IMR-90 (cell line): ENCODE data around the gene BPIFB2. TPM values are rescaled to one million over a fixed set of nuclear protein-coding genes. Genes with fewer than 3 reads are reported as not detected.

ENCODE experiments used
- ATAC-seq: fragments of 200-7000 bp; cut with Tn5 transposase; 2 replicates; pipeline ENCODE4 v1.9.1; 2020; ENCODE audit warnings: low read depth, mild to moderate bottlenecking, moderate library complexity
- BruUV-seq: library from RNA; stranded (reverse); fragments of 400-500 nt; replicated peaks from 2 replicates; lab custom pipeline; 2021; lab: Mats Ljungman, UMichigan
- CTCF ChIA-PET: fragments of 300-600 bp; formaldehyde crosslinking; extraction: SDS; loops from one replicate; lab custom pipeline; 2021; ENCODE audit warnings: antibody characterized with exemption; lab: Yijun Ruan, JAX
- POLR2A ChIA-PET: fragments of 300-600 bp; sonication (Branson Sonifier 250); formaldehyde crosslinking; loops from one replicate; lab custom pipeline; 2022; ENCODE audit warnings: antibody characterized with exemption; ENCODE audit not compliant: unreplicated experiment; lab: Charles Lee
- DNase-seq: peaks from one replicate; pipeline ENCODE4 v3.0.0; 2013
- H2AFZ ChIP-seq: replicated peaks from 2 replicates; pipeline ENCODE3; 2013; ENCODE audit warnings: low read length, mild to moderate bottlenecking; ENCODE audit not compliant: poor library complexity
- H2AK5ac ChIP-seq: 2 replicates; pipeline ENCODE4 v1.6.1; 2013; ENCODE audit warnings: low read depth, low read length, inconsistent platforms
- H2AK9ac ChIP-seq: replicated peaks from 2 replicates; pipeline ENCODE3; 2013; ENCODE audit warnings: mild to moderate bottlenecking, low read depth, low read length, moderate library complexity; ENCODE audit not compliant: poor library complexity
- H2BK120ac ChIP-seq: 2 replicates; pipeline ENCODE4 v1.6.1; 2013; ENCODE audit warnings: low read depth, low read length, inconsistent platforms
- H2BK15ac ChIP-seq: 3 replicates; pipeline ENCODE4 v1.6.1; 2013; ENCODE audit warnings: low read depth, low read length, inconsistent platforms
- H2BK20ac ChIP-seq: 2 replicates; pipeline ENCODE4 v1.6.1; 2013; ENCODE audit warnings: low read depth, mild to moderate bottlenecking, inconsistent platforms, low read length, moderate library complexity
- H2BK5ac ChIP-seq: 2 replicates; pipeline ENCODE4 v1.6.1; 2013; ENCODE audit warnings: mild to moderate bottlenecking, low read depth, low read length, inconsistent platforms; ENCODE audit not compliant: poor library complexity, severe bottlenecking
- H3K14ac ChIP-seq: replicated peaks from 2 replicates; pipeline ENCODE4 v1.6.1; 2013; ENCODE audit warnings: low read depth, low read length, inconsistent platforms
- H3K18ac ChIP-seq: 2 replicates; pipeline ENCODE4 v1.6.1; 2013; ENCODE audit warnings: low read depth, low read length, control low read depth
- H3K23ac ChIP-seq: 2 replicates; pipeline ENCODE4 v1.6.1; 2013; ENCODE audit warnings: low read depth, low read length, inconsistent platforms
- H3K27ac ChIP-seq: 2 replicates; pipeline ENCODE4 v1.5.1; 2013; ENCODE audit warnings: mild to moderate bottlenecking, control low read depth, low read length; ENCODE audit not compliant: insufficient read depth
- H3K27me3 ChIP-seq: 2 replicates; pipeline ENCODE4 v1.6.1; 2013; ENCODE audit warnings: low read length; ENCODE audit not compliant: control insufficient read depth, insufficient read depth
- H3K36me3 ChIP-seq: 2 replicates; pipeline ENCODE4 v1.6.1; 2013; ENCODE audit warnings: low read length, mixed read lengths; ENCODE audit not compliant: control insufficient read depth, insufficient read depth
- H3K4ac ChIP-seq: 2 replicates; pipeline ENCODE4 v1.6.1; 2013; ENCODE audit warnings: low read depth, low read length, inconsistent platforms
- H3K4me1 ChIP-seq: 2 replicates; pipeline ENCODE4 v1.6.1; 2013; ENCODE audit warnings: low read length, mixed read lengths; ENCODE audit not compliant: control insufficient read depth, insufficient read depth
- H3K4me2 ChIP-seq: 2 replicates; pipeline ENCODE4 v1.6.1; 2013; ENCODE audit warnings: low read depth, mild to moderate bottlenecking, control low read depth, low read length, moderate library complexity
- H3K4me3 ChIP-seq: 2 replicates; pipeline ENCODE4 v1.5.1; 2013; ENCODE audit warnings: low read depth, mild to moderate bottlenecking, control low read depth, low read length, moderate library complexity; ENCODE audit not compliant: insufficient read depth
- H3K56ac ChIP-seq: 2 replicates; pipeline ENCODE4 v1.6.1; 2013; ENCODE audit warnings: low read length, inconsistent platforms; ENCODE audit not compliant: insufficient read depth; ENCODE audit errors: extremely low read depth
- H3K79me1 ChIP-seq, 2 experiments: 2 replicates each; pipeline ENCODE4 v1.6.1; 2013; ENCODE audit warnings: low read length in 2 of 2, inconsistent platforms in 1 of 2, low read depth in 1 of 2
- H3K9ac ChIP-seq: 2 replicates; pipeline ENCODE4 v1.6.1; 2013; ENCODE audit warnings: low read depth, low read length, control low read depth
- H3K9me1 ChIP-seq: 2 replicates; pipeline ENCODE4 v1.6.1; 2013; ENCODE audit warnings: low read length, inconsistent platforms; ENCODE audit not compliant: insufficient read depth
- H3K9me3 ChIP-seq: 2 replicates; pipeline ENCODE4 v1.6.1; 2013; ENCODE audit warnings: low read length; ENCODE audit not compliant: control insufficient read depth, insufficient read depth
- H4K20me1 ChIP-seq: 2 replicates; pipeline ENCODE4 v1.6.1; 2013; ENCODE audit warnings: low read length, inconsistent platforms; ENCODE audit not compliant: insufficient read depth
- H4K5ac ChIP-seq: 2 replicates; pipeline ENCODE4 v1.6.1; 2013; ENCODE audit warnings: mild to moderate bottlenecking, low read depth, low read length, control low read depth
- H4K8ac ChIP-seq, 2 experiments: 2 replicates each; pipeline ENCODE4 v1.6.1; 2013; ENCODE audit warnings: low read depth in 2 of 2, low read length in 2 of 2, control low read depth in 1 of 2, inconsistent platforms in 1 of 2
- H4K91ac ChIP-seq: 2 replicates; pipeline ENCODE4 v1.6.1; 2013; ENCODE audit warnings: low read depth, low read length, inconsistent platforms; ENCODE audit not compliant: insufficient read depth
- CEBPB ChIP-seq: IDR thresholded peaks from 2 replicates; pipeline ENCODE4 v1.6.1; 2012; ENCODE audit warnings: low read depth, low read length, improper control_type of control experiment
- CHD1 ChIP-seq: IDR thresholded peaks from 2 replicates; pipeline ENCODE4 v1.6.1; 2012; ENCODE audit warnings: low read depth, low read length, improper control_type of control experiment
- CTCF ChIP-seq: conservative IDR thresholded peaks from 2 replicates; pipeline ENCODE4 v1.5.1; 2012; ENCODE audit warnings: mild to moderate bottlenecking, low read depth, low read length, improper control_type of control experiment
- ELK1 ChIP-seq: fragments of 150-350 bp; IDR thresholded peaks from 2 replicates; pipeline ENCODE4 v1.6.1; 2016; ENCODE audit warnings: low read depth, mild to moderate bottlenecking, low read length, moderate library complexity, borderline replicate concordance
- FOS ChIP-seq: fragments of 150-350 bp; IDR thresholded peaks from 2 replicates; pipeline ENCODE4 v1.6.1; 2016; ENCODE audit warnings: low read depth, low read length
- MAFK ChIP-seq: IDR thresholded peaks from 2 replicates; pipeline ENCODE4 v1.6.1; 2012; ENCODE audit warnings: low read depth, low read length, improper control_type of control experiment
- MAZ ChIP-seq: IDR thresholded peaks from 2 replicates; pipeline ENCODE4 v1.6.1; 2012; ENCODE audit warnings: low read depth, mild to moderate bottlenecking, low read length, improper control_type of control experiment, moderate library complexity, borderline replicate concordance
- MXI1 ChIP-seq: IDR thresholded peaks from 2 replicates; pipeline ENCODE4 v1.6.1; 2012; ENCODE audit warnings: low read depth, mild to moderate bottlenecking, low read length, moderate library complexity, borderline replicate concordance
- NFE2L2 ChIP-seq: fragments of 150-350 bp; IDR thresholded peaks from 2 replicates; pipeline ENCODE4 v1.6.1; 2016; ENCODE audit warnings: low read depth, mild to moderate bottlenecking, low read length
- POLR2A ChIP-seq: IDR thresholded peaks from 2 replicates; pipeline ENCODE4 v1.6.1; 2012; ENCODE audit warnings: mild to moderate bottlenecking, low read depth, low read length
- RAD21 ChIP-seq: IDR thresholded peaks from 2 replicates; pipeline ENCODE4 v1.6.1; 2012; ENCODE audit warnings: low read length, improper control_type of control experiment
- RCOR1 ChIP-seq: IDR thresholded peaks from 2 replicates; pipeline ENCODE4 v1.6.1; 2012; ENCODE audit warnings: mild to moderate bottlenecking, low read length, improper control_type of control experiment; ENCODE audit not compliant: insufficient replicate concordance
- RFX5 ChIP-seq: IDR thresholded peaks from 2 replicates; pipeline ENCODE4 v1.8.0; 2012; ENCODE audit warnings: low read depth, mild to moderate bottlenecking, low read length, moderate library complexity
- SMC3 ChIP-seq: fragments of 150-350 bp; IDR thresholded peaks from 2 replicates; pipeline ENCODE4 v1.6.1; 2016; ENCODE audit warnings: low read depth, mild to moderate bottlenecking, antibody characterized with exemption, low read length, moderate library complexity
- USF2 ChIP-seq: fragments of 150-350 bp; IDR thresholded peaks from 2 replicates; pipeline ENCODE4 v1.6.1; 2017; ENCODE audit warnings: mild to moderate bottlenecking, antibody characterized with exemption, low read length, low read depth
- WGBS, 2 experiments: methylation state at CpG; one replicate each; pipeline versions ENCODE4 v1.1.5 to v1.1.7; 2013; ENCODE audit warnings: missing lambda C conversion rate in 2 of 2; ENCODE audit not compliant: insufficient read length in 1 of 2; ENCODE audit errors: extremely low coverage in 2 of 2; 5-methylcytosine and 5-hydroxymethylcytosine counted together
- dilution Hi-C: fragments of 300-500 bp; cut with HindIII; formaldehyde crosslinking; loops from one replicate; pipeline ENCODE4 v1.14.3; 2018; ENCODE audit warnings: low sequenced_read_pairs; ENCODE audit not compliant: unreplicated experiment
- in situ Hi-C: fragments of 300-500 bp; cut with MboI; formaldehyde crosslinking; loops from 3 replicates; pipeline ENCODE4 v1.14.3; 2019; ENCODE audit warnings: low sequenced_read_pairs, inconsistent platforms, mixed read lengths
- intact Hi-C: fragments of 100-400 bp; cut with micrococcal nuclease; formaldehyde crosslinking; loops from 2 replicates; pipeline ENCODE4 v1.10.0; 2022
- polyA plus RNA-seq, 3 experiments: library from polyadenylated mRNA; depleted of rRNA; stranded (reverse); fragments of >200 nt; gene quantifications; 2 replicates each; pipeline ENCODE4 v1.2.3, GENCODE V29; 2012; ENCODE audit warnings: low replicate concordance in 1 of 3
- total RNA-seq: library from RNA; depleted of rRNA; stranded (reverse); fragments of >200 nt; gene quantifications from 2 replicates; pipeline ENCODE4 v1.2.3, GENCODE V29; 2012

BPIFB2 gene
- total and polyA plus RNA-seq, 2 of the 4 experiments (the other 2 are of a cell fraction), result not detected

GRCh38 chr20:32965115-32965514 is 42.4 kb upstream of the BPIFB2 start:
- 65% methylated on average over 4 of the region's 8 CpGs; no CpG with 5 or more reads in 1 of the 2 experiments for WGBS, 2 experiments
- Histone ChIP-seq H3K27ac (no peak overlapping the region), H2AK5ac (no peak overlapping the region), H3K36me3 (no peaks in the 10 kb centered on the region), H4K20me1 (no peaks in the 10 kb centered on the region), H2AFZ (no peak overlapping the region), H3K4me3 (no peak overlapping the region), H3K4ac (no peak overlapping the region), H3K27me3 (peaks cover 15% of the 10 kb centered on the region), H3K9me3 (no peaks in the 10 kb centered on the region), H3K4me1 (no peaks in the 10 kb centered on the region), H4K8ac (no peak overlapping the region), H2AK9ac (no peak overlapping the region), H2BK15ac (no peak overlapping the region), H4K91ac (no peak overlapping the region), H2BK20ac (no peak overlapping the region), H3K23ac (no peak overlapping the region), H3K9ac (no peak overlapping the region), H3K56ac (no peak overlapping the region), H4K5ac (no peak overlapping the region), H2BK5ac (no peak overlapping the region), H2BK120ac (no peak overlapping the region), H3K9me1 (no peaks in the 10 kb centered on the region), H3K14ac (no peak overlapping the region), H3K4me2 (no peak overlapping the region), H3K79me1 (no peaks in the 10 kb centered on the region), H3K18ac (no peak overlapping the region)
- intact Hi-C loops, result no loop called here
- in situ Hi-C loops, result no loop called here
- dilution Hi-C loops, result no loop called here
- BruUV-seq, result no TSS peak
- ATAC-seq, result no peak
- no peak for DNase-seq
- CTCF ChIA-PET, result no interaction called here
- POLR2A ChIA-PET, result no interaction called here
- TF ChIP-seq RFX5 (no peak), USF2 (no peak), MAFK (no peak), RCOR1 (no peak), POLR2A (no peak), MXI1 (no peak), FOS (no peak), RAD21 (no peak), CHD1 (no peak), NFE2L2 (no peak), SMC3 (no peak), CEBPB (no peak), MAZ (no peak), CTCF (no peak), ELK1 (no peak)
